ENCODE results near the gene PEX10. TPM values are rescaled to one million over a fixed set of nuclear protein-coding genes. Genes with fewer than 3 reads are reported as not detected.

The PEX10 gene
- total RNA-seq, 2 donors from 2014 or later, result 35.6 TPM

DNA sequence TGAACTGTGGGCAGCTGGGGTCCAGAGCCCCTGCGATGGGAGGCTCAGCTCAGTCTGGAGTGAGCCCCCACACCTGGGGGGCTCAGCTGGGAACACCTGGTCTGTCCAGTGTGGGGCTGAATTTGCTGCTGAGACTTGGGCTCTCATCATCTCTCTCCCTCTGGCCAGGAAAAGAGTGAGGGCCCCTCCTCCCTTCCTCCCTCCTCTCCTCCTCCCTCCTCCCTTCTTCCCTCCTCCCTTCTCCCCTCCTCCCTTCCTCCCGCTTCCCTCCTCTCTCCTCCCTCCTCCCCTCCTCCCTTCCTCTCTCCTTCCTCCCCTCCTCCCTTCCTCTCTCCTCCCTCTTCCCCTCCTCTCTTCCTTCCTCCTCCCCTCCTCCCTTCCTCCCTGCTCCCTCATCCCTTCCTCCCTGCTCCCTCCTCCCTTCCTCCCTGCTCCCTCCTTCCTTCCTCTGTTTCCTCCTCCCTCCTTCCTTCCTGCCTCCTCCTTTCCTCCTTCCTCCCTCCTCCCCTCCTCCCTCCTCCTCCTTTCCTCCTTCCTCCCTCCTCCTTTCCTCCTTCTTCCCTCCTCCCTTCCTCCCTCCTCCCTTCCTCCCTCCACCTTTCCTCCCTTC is 23.5 kb upstream of the PEX10 start:
- Histone ChIP-seq H3K4me1 (ENCODE audit: control insufficient read depth, insufficient read depth, low read length) (no peaks in the 10 kb centered on the region), H3K27me3 (ENCODE audit: control insufficient read depth, insufficient read depth, low read length, poor library complexity, severe bottlenecking) (no peaks in the 10 kb centered on the region), H3K9ac (ENCODE audit: extremely low read depth, low read length, poor library complexity, severe bottlenecking) (no peak overlapping the region), H3K27ac (ENCODE audit: low read depth, low read length) (no peak overlapping the region), H3K36me3 (ENCODE audit: control insufficient read depth, insufficient read depth, low read length) (no peaks in the 10 kb centered on the region), H3K4me3 (ENCODE audit: low read length) (no peak overlapping the region), H3K9me3 (ENCODE audit: control insufficient read depth, low read length) (no peaks in the 10 kb centered on the region)
- H3K36me3 Mint-ChIP-seq (ENCODE audit: low read depth), result no peaks in the 10 kb centered on the region
- H3K27ac Mint-ChIP-seq, result no peak overlapping the region
- 84% methylated on average over 2 of the region's 2 CpGs; no CpG with 5 or more reads in 1 of the 2 experiments for WGBS, 2 experiments (ENCODE audit: insufficient coverage in 1 of 2, insufficient read length in 1 of 2)
- TF ChIP-seq, protein P1, sequence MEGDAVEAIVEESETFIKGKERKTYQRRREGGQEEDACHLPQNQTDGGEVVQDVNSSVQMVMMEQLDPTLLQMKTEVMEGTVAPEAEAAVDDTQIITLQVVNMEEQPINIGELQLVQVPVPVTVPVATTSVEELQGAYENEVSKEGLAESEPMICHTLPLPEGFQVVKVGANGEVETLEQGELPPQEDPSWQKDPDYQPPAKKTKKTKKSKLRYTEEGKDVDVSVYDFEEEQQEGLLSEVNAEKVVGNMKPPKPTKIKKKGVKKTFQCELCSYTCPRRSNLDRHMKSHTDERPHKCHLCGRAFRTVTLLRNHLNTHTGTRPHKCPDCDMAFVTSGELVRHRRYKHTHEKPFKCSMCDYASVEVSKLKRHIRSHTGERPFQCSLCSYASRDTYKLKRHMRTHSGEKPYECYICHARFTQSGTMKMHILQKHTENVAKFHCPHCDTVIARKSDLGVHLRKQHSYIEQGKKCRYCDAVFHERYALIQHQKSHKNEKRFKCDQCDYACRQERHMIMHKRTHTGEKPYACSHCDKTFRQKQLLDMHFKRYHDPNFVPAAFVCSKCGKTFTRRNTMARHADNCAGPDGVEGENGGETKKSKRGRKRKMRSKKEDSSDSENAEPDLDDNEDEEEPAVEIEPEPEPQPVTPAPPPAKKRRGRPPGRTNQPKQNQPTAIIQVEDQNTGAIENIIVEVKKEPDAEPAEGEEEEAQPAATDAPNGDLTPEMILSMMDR (conservative IDR thresholded peaks at IDR 0.05), result no peak
- no peaks in the 10 kb centered on the region for H3K9me3 Mint-ChIP-seq
- H3K27me3 Mint-ChIP-seq (ENCODE audit: insufficient read depth), result peaks cover 5% of the 10 kb centered on the region
- no peak for DNase-seq
- no peaks in the 10 kb centered on the region for H3K4me1 Mint-ChIP-seq
- no peak overlapping the region for H3K4me3 Mint-ChIP-seq

DNA sequence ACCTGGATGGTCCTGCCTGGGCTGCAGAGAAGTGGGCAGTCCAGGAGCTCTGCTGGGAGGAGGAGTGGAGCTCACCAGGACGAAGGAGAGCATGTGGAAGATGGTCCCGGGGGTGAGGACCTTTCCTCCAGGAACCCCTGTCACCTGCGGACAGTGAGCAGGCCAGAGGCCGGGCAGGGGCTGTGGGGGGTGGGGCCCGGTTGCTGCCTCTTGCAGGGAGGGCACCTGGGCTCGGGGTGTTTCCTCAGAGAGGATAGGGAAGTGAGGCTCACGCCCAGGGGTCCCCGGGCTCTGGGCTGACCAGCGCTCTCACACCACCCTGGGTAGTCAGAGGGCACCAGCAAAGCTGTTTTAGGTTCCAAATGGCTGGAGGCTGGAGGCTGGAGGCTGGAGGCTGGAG is 22.7 kb upstream of the PEX10 start:
- no peak overlapping the region for H3K9ac ChIP-seq (ENCODE audit: extremely low read depth, low read length, poor library complexity, severe bottlenecking)
- peaks cover 1% of the 10 kb centered on the region for H3K9me3 Mint-ChIP-seq
- H3K4me1 Mint-ChIP-seq, result no peaks in the 10 kb centered on the region
- no peak for DNase-seq
- TF ChIP-seq, protein P1 (conservative IDR thresholded peaks at IDR 0.05), result no peak
- peaks cover 3% of the 10 kb centered on the region for H3K27me3 Mint-ChIP-seq (ENCODE audit: insufficient read depth)
- no peak overlapping the region for H3K4me3 Mint-ChIP-seq
- no peaks in the 10 kb centered on the region for H3K27me3 ChIP-seq (ENCODE audit: control insufficient read depth, insufficient read depth, low read length, poor library complexity, severe bottlenecking)
- H3K36me3 ChIP-seq (ENCODE audit: control insufficient read depth, insufficient read depth, low read length), result no peaks in the 10 kb centered on the region
- no peak overlapping the region for H3K4me3 ChIP-seq (ENCODE audit: low read length)
- no peaks in the 10 kb centered on the region for H3K36me3 Mint-ChIP-seq (ENCODE audit: low read depth)
- no peaks in the 10 kb centered on the region for H3K4me1 ChIP-seq (ENCODE audit: control insufficient read depth, insufficient read depth, low read length)
- H3K27ac ChIP-seq (ENCODE audit: low read depth, low read length), result no peak overlapping the region
- 83 to 90% methylated on average over 4 to 9 of the region's 9 CpGs for WGBS, 2 experiments (ENCODE audit: insufficient coverage in 1 of 2, insufficient read length in 1 of 2)
- H3K9me3 ChIP-seq (ENCODE audit: control insufficient read depth, low read length), result no peaks in the 10 kb centered on the region
- H3K27ac Mint-ChIP-seq, result no peak overlapping the region

DNA sequence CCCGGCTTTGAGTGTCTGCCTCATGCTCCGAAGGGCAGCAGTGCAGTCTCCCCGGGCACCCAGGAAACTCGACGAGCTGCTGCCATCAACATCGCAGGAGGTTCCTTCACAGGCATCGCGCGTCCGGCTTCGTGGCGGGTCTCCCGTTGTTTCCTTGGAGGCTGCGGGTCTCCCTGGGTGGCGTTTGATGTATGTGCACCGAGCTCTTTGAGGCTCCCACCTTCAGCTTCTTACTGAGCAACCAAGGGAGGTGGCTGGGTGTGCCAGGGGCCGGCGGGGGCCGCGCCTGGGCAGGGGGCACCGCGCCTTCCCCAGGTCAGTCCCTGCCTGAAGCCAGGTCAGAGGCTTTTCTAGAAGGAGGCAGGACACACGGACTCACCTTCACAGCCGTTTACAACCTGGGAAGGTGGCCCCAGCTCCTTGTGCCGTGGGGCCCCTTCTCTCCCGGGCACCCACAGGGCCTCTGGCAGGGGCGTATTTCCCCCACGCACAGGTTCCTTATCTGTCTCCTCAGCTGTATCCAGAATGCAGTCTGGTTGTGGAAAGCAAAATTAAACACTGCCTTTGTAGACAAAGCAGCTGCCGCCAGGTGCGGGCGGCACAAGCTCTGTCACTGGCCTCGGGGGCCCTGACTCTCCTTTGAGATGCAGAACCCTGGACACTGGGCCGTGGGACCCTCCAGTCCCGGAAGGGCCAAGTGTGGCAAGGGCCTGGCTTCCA is 21.7 kb upstream of the PEX10 start:
- no peaks in the 10 kb centered on the region for H3K4me1 ChIP-seq (ENCODE audit: control insufficient read depth, insufficient read depth, low read length)
- TF ChIP-seq, protein P1 (conservative IDR thresholded peaks at IDR 0.05), result no peak
- 85 to 91% methylated on average over 19 to 34 of the region's 34 CpGs for WGBS, 2 experiments (ENCODE audit: insufficient coverage in 1 of 2, insufficient read length in 1 of 2)
- Mint-ChIP-seq H3K4me1 (no peaks in the 10 kb centered on the region), H3K4me3 (no peak overlapping the region), H3K27ac (no peak overlapping the region), H3K9me3 (peaks cover 10% of the 10 kb centered on the region), H3K27me3 (ENCODE audit: insufficient read depth) (peaks cover 3% of the 10 kb centered on the region), H3K36me3 (ENCODE audit: low read depth) (no peaks in the 10 kb centered on the region)
- H3K4me3 ChIP-seq (ENCODE audit: low read length), result no peak overlapping the region
- no peak for DNase-seq
- no peak overlapping the region for H3K9ac ChIP-seq (ENCODE audit: extremely low read depth, low read length, poor library complexity, severe bottlenecking)
- no peaks in the 10 kb centered on the region for H3K9me3 ChIP-seq (ENCODE audit: control insufficient read depth, low read length)
- no peak overlapping the region for H3K27ac ChIP-seq (ENCODE audit: low read depth, low read length)
- no peaks in the 10 kb centered on the region for H3K36me3 ChIP-seq (ENCODE audit: control insufficient read depth, insufficient read depth, low read length)
- H3K27me3 ChIP-seq (ENCODE audit: control insufficient read depth, insufficient read depth, low read length, poor library complexity, severe bottlenecking), result no peaks in the 10 kb centered on the region
